Measurements from ENCODE around the gene UBE2U.
"Not testable (repeated sequence)": the region's sequence is repeated elsewhere in the genome, so short reads cannot be mapped to it uniquely, and the experiment has no call there.

- TF ChIP-seq, protein P1, sequence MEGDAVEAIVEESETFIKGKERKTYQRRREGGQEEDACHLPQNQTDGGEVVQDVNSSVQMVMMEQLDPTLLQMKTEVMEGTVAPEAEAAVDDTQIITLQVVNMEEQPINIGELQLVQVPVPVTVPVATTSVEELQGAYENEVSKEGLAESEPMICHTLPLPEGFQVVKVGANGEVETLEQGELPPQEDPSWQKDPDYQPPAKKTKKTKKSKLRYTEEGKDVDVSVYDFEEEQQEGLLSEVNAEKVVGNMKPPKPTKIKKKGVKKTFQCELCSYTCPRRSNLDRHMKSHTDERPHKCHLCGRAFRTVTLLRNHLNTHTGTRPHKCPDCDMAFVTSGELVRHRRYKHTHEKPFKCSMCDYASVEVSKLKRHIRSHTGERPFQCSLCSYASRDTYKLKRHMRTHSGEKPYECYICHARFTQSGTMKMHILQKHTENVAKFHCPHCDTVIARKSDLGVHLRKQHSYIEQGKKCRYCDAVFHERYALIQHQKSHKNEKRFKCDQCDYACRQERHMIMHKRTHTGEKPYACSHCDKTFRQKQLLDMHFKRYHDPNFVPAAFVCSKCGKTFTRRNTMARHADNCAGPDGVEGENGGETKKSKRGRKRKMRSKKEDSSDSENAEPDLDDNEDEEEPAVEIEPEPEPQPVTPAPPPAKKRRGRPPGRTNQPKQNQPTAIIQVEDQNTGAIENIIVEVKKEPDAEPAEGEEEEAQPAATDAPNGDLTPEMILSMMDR (IDR thresholded peaks at IDR 0.05), result not testable (repeated sequence)
- TF ChIP-seq EP300, POLR2A, POLR2AphosphoS5 (IDR thresholded peaks at IDR 0.05): not testable (repeated sequence)
Observed at GRCh38 chr1:64250472-64250871, 47.0 kb downstream of the UBE2U start.

Measured in gastroesophageal sphincter (tissue), 3 donors.